PC-9 (cell line): ENCODE data around the gene ACVR2B. TPM values are rescaled to one million over a fixed set of nuclear protein-coding genes. Genes with fewer than 3 reads are reported as not detected.
"Not testable (repeated sequence)": the region's sequence is repeated elsewhere in the genome, so short reads cannot be mapped to it uniquely, and the experiment has no call there.

Experiments
- Bru-seq: library from RNA; stranded (reverse); fragments of 400-500 nt; gene quantifications from one replicate; lab custom pipeline; 2021; lab: Mats Ljungman, UMichigan
- BruChase-seq, 2 experiments: library from RNA; stranded (reverse); fragments of 400-500 nt; gene quantifications; one replicate each; lab custom pipeline; 2021; lab: Mats Ljungman, UMichigan
- BruUV-seq: library from RNA; stranded (reverse); fragments of 400-500 nt; replicated peaks from 2 replicates; lab custom pipeline; 2021; lab: Mats Ljungman, UMichigan
- CTCF ChIA-PET: fragments of 300-600 bp; sonication (Branson Sonifier 250); formaldehyde crosslinking; loops from one replicate; lab custom pipeline; 2022; ENCODE audit warnings: antibody characterized with exemption; lab: Charles Lee
- POLR2A ChIA-PET: fragments of 300-600 bp; sonication (Branson Sonifier 250); formaldehyde crosslinking; loops from one replicate; lab custom pipeline; 2022; ENCODE audit warnings: antibody characterized with exemption; ENCODE audit not compliant: unreplicated experiment; lab: Charles Lee
- DNase-seq, 2 experiments: peaks; one replicate each; pipeline versions ENCODE4 v3.0.0 to v3.0.0-alpha.2; 2015 to 2022; ENCODE audit warnings: mixed read lengths in 1 of 2
- H2AFZ ChIP-seq: fragments of 200-600 bp; sonication (generic); 2 replicates; pipeline ENCODE4 v1.8.1; 2017; ENCODE audit warnings: antibody characterized with exemption
- H3F3A ChIP-seq: fragments of 200-600 bp; sonication (generic); 2 replicates; pipeline ENCODE4 v1.8.1; 2017; ENCODE audit warnings: antibody characterized with exemption, mild to moderate bottlenecking, low read depth; ENCODE audit not compliant: insufficient read depth
- H3K27ac ChIP-seq: fragments of 200-600 bp; sonication (generic); 2 replicates; pipeline ENCODE4 v1.6.1; 2016; ENCODE audit warnings: mixed run types
- H3K27me3 ChIP-seq: fragments of 200-600 bp; sonication (generic); 2 replicates; pipeline ENCODE4 v1.6.1; 2016; ENCODE audit warnings: low read depth, mixed run types; ENCODE audit not compliant: insufficient read depth
- H3K36me3 ChIP-seq: fragments of 200-600 bp; sonication (generic); 2 replicates; pipeline ENCODE4 v1.6.1; 2016; ENCODE audit warnings: low read depth, mixed run types
- H3K4me1 ChIP-seq: fragments of 200-600 bp; sonication (generic); replicated peaks from 2 replicates; pipeline ENCODE4 v1.6.1; 2016; ENCODE audit warnings: mixed run types; ENCODE audit not compliant: insufficient read depth
- H3K4me2 ChIP-seq: fragments of 200-600 bp; sonication (generic); 2 replicates; pipeline ENCODE4 v1.6.1; 2017; ENCODE audit warnings: mixed run types
- H3K4me3 ChIP-seq: fragments of 200-600 bp; sonication (generic); 2 replicates; pipeline ENCODE4 v1.6.1; 2016; ENCODE audit warnings: mixed run types
- H3K79me2 ChIP-seq: fragments of 200-600 bp; sonication (generic); 2 replicates; pipeline ENCODE4 v1.6.1; 2017; ENCODE audit warnings: low read depth, mixed run types
- H3K9me2 ChIP-seq: fragments of 200-600 bp; sonication (generic); 2 replicates; pipeline ENCODE4 v1.8.1; 2017; ENCODE audit warnings: mild to moderate bottlenecking; ENCODE audit not compliant: insufficient read depth
- H3K9me3 ChIP-seq: fragments of 200-600 bp; sonication (generic); 2 replicates; pipeline ENCODE4 v1.8.1; 2016; ENCODE audit warnings: low read depth; ENCODE audit not compliant: insufficient read depth
- H4K20me1 ChIP-seq: fragments of 200-600 bp; sonication (generic); 2 replicates; pipeline ENCODE4 v1.8.1; 2017; ENCODE audit not compliant: insufficient read depth
- CTCF ChIP-seq: fragments of 200-600 bp; sonication (generic); conservative IDR thresholded peaks from 2 replicates; pipeline ENCODE4 v1.6.1; 2017; ENCODE audit warnings: mixed run types, antibody characterized with exemption, mild to moderate bottlenecking, moderate library complexity
- EZH2 ChIP-seq: fragments of 200-600 bp; sonication (generic); IDR thresholded peaks from 2 replicates; pipeline ENCODE4 v1.8.0; 2017; ENCODE audit warnings: antibody characterized with exemption, low read depth
- intact Hi-C: fragments of 100-400 bp; cut with micrococcal nuclease; formaldehyde crosslinking; loops from one replicate; pipeline ENCODE4 v1.10.0; 2022; ENCODE audit not compliant: unreplicated experiment
- long read RNA-seq: library from polyadenylated mRNA; stranded (forward); transcript quantifications from one replicate; pipeline ENCODE4 v2.0.0, GENCODE V29; 2022
- total RNA-seq: library from RNA; stranded (reverse); gene quantifications from 2 replicates; pipeline ENCODE4 v1.2.3, GENCODE V29; 2021

ACVR2B gene
- total RNA-seq (11.0 and 12.4 TPM in 2 replicates), Bru-seq, nascent RNA (percentile 58 among the genes with signal in this experiment), BruChase-seq, experiment 1, labeled RNA remaining after a 2-hour chase (percentile 74 among the genes with signal in this experiment), BruChase-seq, experiment 2, labeled RNA remaining after a 6-hour chase (percentile 72 among the genes with signal in this experiment)
- long read RNA-seq, partial matches to known transcripts = 1 of 2 reads
- long read RNA-seq, other reads (novel, unspliced or antisense) = 1 of 2 reads

GRCh38 chr3:38453075-38453912 lies at the start of gene ACVR2B:
ACVR2B (plus strand) TSS chr3:38453890; CDS start chr3:38454323, 433 bp downstream.
- H3K27ac ChIP-seq = no peak within 1 kb of the TSS
- H3K4me2 ChIP-seq = peak within 1 kb of the TSS; percentile 94
- intact Hi-C loops = loop anchor here (10.0 kb wide), 2 partner anchors 108 to 318 kb away; partner anchors contain the start of genes ACAA1, MYD88 and XYLB
- peak within 1 kb of the TSS; percentile 88 for H2AFZ ChIP-seq
- no peaks in the 10 kb centered on the region for H3K9me3 ChIP-seq
- peak within 1 kb of the TSS; percentile 89 for H3K4me3 ChIP-seq
- H3K79me2 ChIP-seq = peaks cover 27% of the 10 kb centered on the region
- peaks cover 18% of the 10 kb centered on the region; the same call in 1 of the 2 replicates for H4K20me1 ChIP-seq
- no peaks in the 10 kb centered on the region for H3K9me2 ChIP-seq
- H3K4me1 ChIP-seq = peaks cover 13% of the 10 kb centered on the region
- peak; percentile 65 to 77 for DNase-seq
- TSS peak; percentile 41 for BruUV-seq
- TF ChIP-seq EZH2 (no peak), CTCF (no peak)
- no peaks in the 10 kb centered on the region for H3K27me3 ChIP-seq
- H3F3A ChIP-seq = no peaks in the 10 kb centered on the region; the same call in 1 of the 2 replicates
- ChIA-PET CTCF (no interaction called here), POLR2A (no interaction called here)
- H3K36me3 ChIP-seq = no peaks in the 10 kb centered on the region

GRCh38 chr3:38404286-38404685 lies 49.4 kb upstream of the ACVR2B start:
- intact Hi-C loops = no loop called here
- Histone ChIP-seq H3K27me3 (no peaks in the 10 kb centered on the region), H3K79me2 (no peaks in the 10 kb centered on the region), H3F3A (no peaks in the 10 kb centered on the region), H3K4me3 (no peak overlapping the region), H3K4me1 (no peaks in the 10 kb centered on the region), H3K9me3 (no peaks in the 10 kb centered on the region; the same call in 1 of the 2 replicates), H3K27ac (no peak overlapping the region), H3K36me3 (no peaks in the 10 kb centered on the region; the same call in 1 of the 2 replicates), H3K9me2 (no peaks in the 10 kb centered on the region), H3K4me2 (no peak overlapping the region), H4K20me1 (no peaks in the 10 kb centered on the region), H2AFZ (no peak overlapping the region)
- no peak for DNase-seq
- ChIA-PET POLR2A (no interaction called here), CTCF (no interaction called here)
- no peak for TF ChIP-seq EZH2
- no peak for TF ChIP-seq CTCF
- BruUV-seq = no TSS peak

- Histone ChIP-seq H4K20me1 (no peaks in the 10 kb centered on the region), H3K4me3 (no peak overlapping the region), H3K27me3 (no peaks in the 10 kb centered on the region), H2AFZ (no peak overlapping the region), H3K4me1 (no peaks in the 10 kb centered on the region), H3K4me2 (no peak overlapping the region), H3K9me3 (no peaks in the 10 kb centered on the region), H3K79me2 (no peaks in the 10 kb centered on the region), H3K36me3 (no peaks in the 10 kb centered on the region), H3K9me2 (no peaks in the 10 kb centered on the region), H3F3A (no peaks in the 10 kb centered on the region), H3K27ac (no peak overlapping the region)
- TF ChIP-seq CTCF (no peak), EZH2 (no peak)
- ChIA-PET POLR2A (interaction anchor here (0.7 kb wide), 1 partner anchor 263 kb away, joined by 3 read pairs; no protein-coding TSS in a partner anchor), CTCF (no interaction called here)
- intact Hi-C loops = no loop called here
- no peak for DNase-seq
- no TSS peak for BruUV-seq
These were observed 42.1 kb upstream of the ACVR2B start for GRCh38 chr3:38411591-38411990.

GRCh38 chr3:38420758-38421157 lies 32.9 kb upstream of the ACVR2B start:
- CTCF ChIA-PET, POLR2A ChIA-PET, H4K20me1 ChIP-seq, H3K27me3 ChIP-seq, H3K4me1 ChIP-seq, H3K79me2 ChIP-seq, H3K9me2 ChIP-seq, H3K27ac ChIP-seq, intact Hi-C loops, H3K4me3 ChIP-seq, DNase-seq, H2AFZ ChIP-seq, H3K36me3 ChIP-seq, H3K4me2 ChIP-seq, H3K9me3 ChIP-seq, H3F3A ChIP-seq, BruUV-seq: not testable (repeated sequence)
